PC-3 (cell line): ENCODE results near the gene MPV17L2. TPM values are rescaled to one million over a fixed set of nuclear protein-coding genes. Genes with fewer than 3 reads are reported as not detected.

Source experiments
- ATAC-seq: fragments of 200-7000 bp; cut with Tn5 transposase; 2 replicates; pipeline ENCODE4 v1.9.1; 2020; ENCODE audit warnings: mild to moderate bottlenecking, moderate library complexity
- BruUV-seq: library from RNA; stranded (reverse); fragments of 400-500 nt; replicated peaks from 2 replicates; lab custom pipeline; 2021; lab: Mats Ljungman, UMichigan
- CTCF ChIA-PET: fragments of 300-600 bp; sonication (Branson Sonifier 250); formaldehyde crosslinking; loops from one replicate; lab custom pipeline; 2022; ENCODE audit warnings: antibody characterized with exemption; lab: Charles Lee
- POLR2A ChIA-PET: fragments of 300-600 bp; sonication (Branson Sonifier 250); formaldehyde crosslinking; loops from one replicate; lab custom pipeline; 2022; ENCODE audit warnings: antibody characterized with exemption; ENCODE audit not compliant: unreplicated experiment; lab: Charles Lee
- DNase-seq: peaks from one replicate; pipeline ENCODE4 v3.0.0-alpha.2; 2015
- H2AFZ ChIP-seq: fragments of 300-600 bp; sonication (generic); 2 replicates; pipeline ENCODE4 v1.6.0; 2016; ENCODE audit warnings: antibody characterized with exemption, low read length
- H3F3A ChIP-seq: fragments of 300-600 bp; sonication (generic); one replicate; pipeline ENCODE4 v1.6.0; 2017; ENCODE audit warnings: antibody characterized with exemption, low read length, control low read depth, mild to moderate bottlenecking; ENCODE audit not compliant: unreplicated experiment
- H3K27ac ChIP-seq: fragments of 300-600 bp; sonication (generic); 2 replicates; pipeline ENCODE4 v1.5.1; 2016; ENCODE audit warnings: mild to moderate bottlenecking, low read length
- H3K27me3 ChIP-seq: fragments of 300-600 bp; sonication (generic); 2 replicates; pipeline ENCODE4 v1.6.1; 2016; ENCODE audit warnings: low read length, mixed read lengths
- H3K36me3 ChIP-seq: fragments of 300-600 bp; sonication (generic); 2 replicates; pipeline ENCODE4 v1.6.1; 2016; ENCODE audit warnings: low read depth, mixed run types, low read length, mixed read lengths
- H3K4me1 ChIP-seq: fragments of 300-600 bp; sonication (generic); 2 replicates; pipeline ENCODE4 v1.5.1; 2016; ENCODE audit warnings: low read length; ENCODE audit not compliant: insufficient read depth
- H3K4me2 ChIP-seq: fragments of 300-600 bp; sonication (generic); 2 replicates; pipeline ENCODE4 v1.6.0; 2016; ENCODE audit warnings: low read length
- H3K4me3 ChIP-seq: fragments of 300-600 bp; sonication (generic); 2 replicates; pipeline ENCODE4 v1.5.1; 2016; ENCODE audit warnings: mild to moderate bottlenecking, low read length, mixed read lengths
- H3K79me2 ChIP-seq: fragments of 300-600 bp; sonication (generic); 2 replicates; pipeline ENCODE4 v1.6.1; 2017; ENCODE audit warnings: low read length, mixed read lengths
- H3K9ac ChIP-seq: fragments of 300-600 bp; sonication (generic); 2 replicates; pipeline ENCODE4 v1.6.0; 2016; ENCODE audit warnings: mild to moderate bottlenecking, low read length
- H3K9me2 ChIP-seq: fragments of 300-600 bp; sonication (generic); replicated peaks from 2 replicates; pipeline ENCODE4 v1.6.1; 2016; ENCODE audit warnings: mixed run types, low read length, mixed read lengths
- H3K9me3 ChIP-seq: fragments of 300-600 bp; sonication (generic); 2 replicates; pipeline ENCODE4 v1.6.1; 2016; ENCODE audit warnings: low read length, mixed read lengths
- H4K20me1 ChIP-seq: fragments of 300-600 bp; sonication (generic); 2 replicates; pipeline ENCODE4 v1.6.1; 2016; ENCODE audit warnings: low read length, mixed read lengths
- CTCF ChIP-seq: fragments of 300-600 bp; sonication (generic); conservative IDR thresholded peaks from 2 replicates; pipeline ENCODE4 v1.5.1; 2017; ENCODE audit warnings: antibody characterized with exemption, low read depth, mild to moderate bottlenecking, low read length
- EZH2 ChIP-seq: fragments of 300-600 bp; sonication (generic); IDR thresholded peaks from one replicate; pipeline ENCODE4 v1.6.1; 2017; ENCODE audit warnings: antibody characterized with exemption, mild to moderate bottlenecking, low read length; ENCODE audit not compliant: unreplicated experiment
- EZH2phosphoT487 ChIP-seq: fragments of 300-600 bp; sonication (generic); IDR thresholded peaks from 2 replicates; pipeline ENCODE4 v1.6.1; 2018; ENCODE audit warnings: mild to moderate bottlenecking, antibody characterized with exemption, low read length, borderline replicate concordance
- intact Hi-C: fragments of 100-400 bp; cut with micrococcal nuclease; formaldehyde crosslinking; loops from 2 replicates; pipeline ENCODE4 v1.9.0; 2023
- total RNA-seq: library from RNA; depleted of rRNA; stranded (reverse); fragments of >200 nt; gene quantifications from 2 replicates; pipeline ENCODE4 v1.2.3, GENCODE V29; 2014

MPV17L2 gene
- total RNA-seq, 1 experiment from 2014 or later: 34.2 TPM

- no TSS peak for BruUV-seq
- intact Hi-C loops: loop anchor here (1.0 kb wide), 1 partner anchor 55 kb away; no protein-coding TSS in a partner anchor
- Histone ChIP-seq H3K4me1 (no peaks in the 10 kb centered on the region), H3K4me2 (no peak overlapping the region), H3K27me3 (no peaks in the 10 kb centered on the region), H3F3A (no peaks in the 10 kb centered on the region), H3K79me2 (no peaks in the 10 kb centered on the region), H2AFZ (no peak overlapping the region), H3K27ac (no peak overlapping the region), H3K9ac (no peak overlapping the region), H4K20me1 (no peaks in the 10 kb centered on the region), H3K9me3 (no peaks in the 10 kb centered on the region), H3K9me2 (no peaks in the 10 kb centered on the region), H3K4me3 (no peak overlapping the region), H3K36me3 (peaks cover 6% of the 10 kb centered on the region; the same call in 1 of the 2 replicates)
- DNase-seq: peak; percentile 53
- no peak for TF ChIP-seq EZH2phosphoT487
- TF ChIP-seq CTCF: peak; percentile 81
- TF ChIP-seq EZH2: no peak
- ChIA-PET CTCF (interaction anchor here (0.6 to 1.2 kb wide), 4 partner anchors 10 to 168 kb away, joined by 3 read pairs; no protein-coding TSS in a partner anchor), POLR2A (no interaction called here)
- peak; percentile 83 for ATAC-seq
Observed at GRCh38 chr19:18167975-18168645, 24.9 kb upstream of the MPV17L2 start.

GRCh38 chr19:18168673-18169381 lies 24.2 kb upstream of the MPV17L2 start:
- ATAC-seq: no peak
- intact Hi-C loops: loop anchor here (1.0 kb wide), 1 partner anchor 56 kb away; no protein-coding TSS in a partner anchor
- no peak for DNase-seq
- Histone ChIP-seq H3K9ac (no peak overlapping the region), H3F3A (no peaks in the 10 kb centered on the region), H3K4me1 (no peaks in the 10 kb centered on the region), H3K27me3 (no peaks in the 10 kb centered on the region), H3K36me3 (peaks cover 2% of the 10 kb centered on the region; the same call in 1 of the 2 replicates), H4K20me1 (no peaks in the 10 kb centered on the region), H3K4me3 (no peak overlapping the region), H3K9me3 (no peaks in the 10 kb centered on the region), H3K9me2 (no peaks in the 10 kb centered on the region), H2AFZ (no peak overlapping the region), H3K27ac (no peak overlapping the region), H3K79me2 (no peaks in the 10 kb centered on the region), H3K4me2 (no peak overlapping the region)
- ChIA-PET CTCF (interaction anchor here (1.2 kb wide), 1 partner anchor 56 kb away, joined by 3 read pairs; no protein-coding TSS in a partner anchor), POLR2A (no interaction called here)
- BruUV-seq: no TSS peak
- no peak for TF ChIP-seq EZH2
- no peak for TF ChIP-seq EZH2phosphoT487
- no peak for TF ChIP-seq CTCF
